Measurements from ENCODE around the gene THBS3. TPM values are rescaled to one million over a fixed set of nuclear protein-coding genes. Genes with fewer than 3 reads are reported as not detected.

Gene THBS3
- total and polyA plus RNA-seq, 10 donors = 10.2 to 31.2 (median 20.8) TPM

- Histone ChIP-seq H3K9me3 (no peaks in the 10 kb centered on the region), H3K4me1 (peaks cover 24 to 59% (median 39%) of the 10 kb centered on the region in 6 donors), H3K4me3 (peak overlapping the region; percentile 62 to 94 (median 72)), H3K27ac (peak overlapping the region; percentile 38 to 95 (median 94)), H3K36me3 (peaks cover 0 to 39% (median 19%) of the 10 kb centered on the region in 6 donors), H3K27me3 (replicated peaks in 1 of 7) (no peaks in the 10 kb centered on the region)
- peak; percentile 86 for DNase-seq
- TF ChIP-seq POLR2A (IDR thresholded peaks at IDR 0.05) = no peak
- TF ChIP-seq POLR2AphosphoS5 (IDR thresholded peaks at IDR 0.05) = no peak
- no peak for TF ChIP-seq CTCF (IDR thresholded peaks at IDR 0.05 in 8 of 11, conservative IDR thresholded peaks at IDR 0.05 in 3 of 11)
- WGBS, 5 donors = 1 to 10% (median 6%) methylated on average over 21 to 35 of the region's 35 CpGs
- intact Hi-C loops (cut with DNase I; ENCODE audit: low total_unique reads) = loop anchor here (5.0 kb wide), 1 partner anchor 338 kb away; no protein-coding TSS in a partner anchor
These were observed 47.1 kb upstream of the THBS3 start for GRCh38 chr1:155254714-155255242.

GRCh38 chr1:155254228-155254713, 46.6 kb upstream of the THBS3 start:
- 49 to 84% (median 57%) methylated on average over 6 to 12 of the region's 12 CpGs for WGBS, 5 donors
- H3K4me1 ChIP-seq = peaks cover 24 to 55% (median 39%) of the 10 kb centered on the region in 6 donors
- H3K4me3 ChIP-seq = peak overlapping the region; percentile 62 to 94 (median 72)
- intact Hi-C loops (cut with DNase I; ENCODE audit: low total_unique reads) = loop anchor here (5.0 kb wide), 1 partner anchor 338 kb away; no protein-coding TSS in a partner anchor
- H3K36me3 ChIP-seq = peaks cover 0 to 34% (median 19%) of the 10 kb centered on the region in 6 donors
- TF ChIP-seq POLR2A (IDR thresholded peaks at IDR 0.05) = no peak
- no peak for TF ChIP-seq POLR2AphosphoS5 (IDR thresholded peaks at IDR 0.05)
- no peak for TF ChIP-seq CTCF (IDR thresholded peaks at IDR 0.05 in 8 of 11, conservative IDR thresholded peaks at IDR 0.05 in 3 of 11)
- H3K27ac ChIP-seq = peak overlapping the region in 6 of 8 donors; percentile 89 to 95 (median 94)
- no peak for DNase-seq
- no peaks in the 10 kb centered on the region for H3K27me3 ChIP-seq (replicated peaks in 1 of 7)
- no peaks in the 10 kb centered on the region for H3K9me3 ChIP-seq

GRCh38 chr1:155253797-155254196, 46.1 kb upstream of the THBS3 start:
- intact Hi-C loops (cut with DNase I; ENCODE audit: low total_unique reads) = loop anchor here (5.0 kb wide), 1 partner anchor 339 kb away; no protein-coding TSS in a partner anchor
- peak overlapping the region in 3 of 8 donors; percentile 73 to 94 (median 80) for H3K4me3 ChIP-seq
- peaks cover 24 to 55% (median 39%) of the 10 kb centered on the region in 6 donors for H3K4me1 ChIP-seq
- WGBS, 5 donors = 67 to 84% (median 71%) methylated on average over 5 of the region's 5 CpGs
- H3K27ac ChIP-seq = no peak overlapping the region
- TF ChIP-seq POLR2A (IDR thresholded peaks at IDR 0.05) (no peak), POLR2AphosphoS5 (IDR thresholded peaks at IDR 0.05) (no peak), CTCF (IDR thresholded peaks at IDR 0.05 in 8 of 11, conservative IDR thresholded peaks at IDR 0.05 in 3 of 11) (no peak)
- no peaks in the 10 kb centered on the region for H3K9me3 ChIP-seq
- H3K27me3 ChIP-seq (replicated peaks in 1 of 7) = no peaks in the 10 kb centered on the region
- H3K36me3 ChIP-seq = peaks cover 0 to 33% (median 19%) of the 10 kb centered on the region in 6 donors
- no peak for DNase-seq

GRCh38 chr1:155253208-155253607, 45.5 kb upstream of the THBS3 start:
- 84 to 94% (median 89%) methylated on average over 5 of the region's 5 CpGs for WGBS, 5 donors
- peaks cover 24 to 55% (median 39%) of the 10 kb centered on the region in 6 donors for H3K4me1 ChIP-seq
- no peaks in the 10 kb centered on the region for H3K27me3 ChIP-seq (replicated peaks in 1 of 7)
- no peak overlapping the region for H3K27ac ChIP-seq
- intact Hi-C loops (cut with DNase I; ENCODE audit: low total_unique reads) = loop anchor here (5.0 kb wide), 1 partner anchor 339 kb away; no protein-coding TSS in a partner anchor
- peaks cover 0 to 33% (median 15%) of the 10 kb centered on the region in 6 donors for H3K36me3 ChIP-seq
- H3K9me3 ChIP-seq = no peaks in the 10 kb centered on the region
- peak; percentile 30 for DNase-seq
- no peak for TF ChIP-seq CTCF (IDR thresholded peaks at IDR 0.05 in 8 of 11, conservative IDR thresholded peaks at IDR 0.05 in 3 of 11)
- TF ChIP-seq POLR2A (IDR thresholded peaks at IDR 0.05) = no peak
- TF ChIP-seq POLR2AphosphoS5 (IDR thresholded peaks at IDR 0.05) = no peak
- no peak overlapping the region for H3K4me3 ChIP-seq
